ENCODE measurements around the gene SETD1A.
A peak's percentile ranks its signal among the peaks of the same experiment; 100 is the strongest.
"Not testable (repeated sequence)": the region's sequence is repeated elsewhere in the genome, so short reads cannot be mapped to it uniquely, and the experiment has no call there.

SETD1A gene

GRCh38 chr16:30998852-30999761 is 41.6 kb downstream of the SETD1A start:
- DNase-seq (ENCODE audit: low read depth in 2 of 2), result no peak

DNA sequence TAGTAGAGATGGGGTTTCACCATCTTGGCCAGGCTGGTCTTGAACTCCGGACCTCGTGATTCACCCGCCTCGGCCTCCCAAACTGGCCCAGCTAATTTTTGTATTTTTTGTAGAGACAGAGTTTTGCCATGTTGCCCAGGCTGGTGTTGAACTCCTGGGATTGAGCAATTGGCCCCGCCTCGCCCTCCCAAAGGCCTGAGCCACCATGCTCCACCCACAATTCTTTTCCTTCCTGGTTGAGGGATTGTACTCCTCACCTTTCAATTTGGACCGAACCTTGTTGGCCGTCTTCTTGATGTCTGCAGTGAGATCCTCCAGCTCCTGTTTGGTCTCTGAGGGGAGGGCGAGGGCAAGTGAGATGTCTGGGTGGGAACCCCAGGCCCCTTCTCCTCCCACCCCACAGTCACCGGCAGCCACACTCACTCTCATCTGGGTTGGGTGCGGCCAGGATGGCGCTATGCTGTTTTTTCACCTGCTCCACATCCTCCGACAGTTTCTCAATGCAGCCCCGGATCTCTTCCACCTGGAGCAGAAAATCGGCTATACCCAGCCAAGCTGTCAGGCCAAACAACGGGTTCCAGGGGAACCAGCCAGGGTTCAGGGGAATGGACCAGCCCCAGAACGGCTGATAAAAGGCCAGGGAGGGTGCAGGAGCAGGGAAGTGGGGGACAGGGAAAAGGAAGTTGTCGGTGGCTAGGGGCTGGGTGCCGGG is 43.3 kb downstream of the SETD1A start:
- no peak for DNase-seq (ENCODE audit: low read depth in 2 of 2)

- DNase-seq (ENCODE audit: low read depth in 2 of 2), result no peak
Measured at GRCh38 chr16:31001507-31002249, 44.1 kb downstream of the SETD1A start.

- DNase-seq (ENCODE audit: low read depth in 2 of 2), result no peak
Measured at GRCh38 chr16:31002250-31002700, 44.7 kb downstream of the SETD1A start.

DNA sequence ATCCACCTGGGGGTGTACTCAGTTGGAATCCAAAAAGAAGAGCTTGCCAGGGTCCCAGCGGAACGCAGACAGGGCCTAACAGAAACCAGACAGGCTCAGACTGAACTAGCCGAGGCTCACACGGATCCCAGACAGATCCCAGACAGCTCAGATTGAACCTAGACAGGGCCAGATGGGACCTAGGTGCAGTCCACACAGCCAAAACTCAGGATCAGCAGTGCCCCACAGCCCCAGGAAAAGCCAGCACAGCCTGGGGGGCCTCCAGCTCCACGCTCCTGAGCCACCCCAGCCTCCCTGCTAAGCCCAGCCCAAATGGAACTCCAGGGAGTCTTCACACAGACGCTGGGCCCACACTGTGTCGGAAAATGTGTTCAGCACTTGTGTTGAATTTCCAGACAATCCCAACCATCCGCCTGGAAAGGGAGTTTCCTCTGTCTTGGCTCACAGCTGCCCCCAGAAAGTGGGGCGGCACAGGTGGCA is 45.3 kb downstream of the SETD1A start:
- DNase-seq (ENCODE audit: low read depth in 2 of 2), result no peak

GRCh38 chr16:31003744-31004143 is 46.2 kb downstream of the SETD1A start:
- DNase-seq (ENCODE audit: low read depth in 2 of 2), result no peak

DNA sequence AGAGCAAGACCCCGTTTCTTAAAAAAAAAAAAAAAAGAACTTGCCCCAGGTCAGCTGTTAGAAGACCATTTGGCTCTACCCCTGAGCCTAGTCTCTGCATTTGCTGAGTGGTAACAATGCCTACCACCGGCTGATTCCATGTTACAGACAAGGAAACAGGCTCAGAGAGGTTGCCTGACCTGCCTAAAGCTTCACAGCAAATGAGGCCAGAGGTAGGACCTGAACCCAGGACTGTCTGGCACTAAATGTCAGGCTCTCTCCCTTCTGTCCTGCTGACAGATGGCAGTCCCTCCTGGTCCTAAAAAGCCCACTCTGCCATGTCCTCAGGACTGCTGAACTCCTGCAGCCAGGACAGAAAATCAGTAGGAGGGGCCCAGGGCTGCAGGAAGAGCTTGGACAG is 47.1 kb downstream of the SETD1A start:
- DNase-seq (ENCODE audit: low read depth in 2 of 2), result no peak

DNA sequence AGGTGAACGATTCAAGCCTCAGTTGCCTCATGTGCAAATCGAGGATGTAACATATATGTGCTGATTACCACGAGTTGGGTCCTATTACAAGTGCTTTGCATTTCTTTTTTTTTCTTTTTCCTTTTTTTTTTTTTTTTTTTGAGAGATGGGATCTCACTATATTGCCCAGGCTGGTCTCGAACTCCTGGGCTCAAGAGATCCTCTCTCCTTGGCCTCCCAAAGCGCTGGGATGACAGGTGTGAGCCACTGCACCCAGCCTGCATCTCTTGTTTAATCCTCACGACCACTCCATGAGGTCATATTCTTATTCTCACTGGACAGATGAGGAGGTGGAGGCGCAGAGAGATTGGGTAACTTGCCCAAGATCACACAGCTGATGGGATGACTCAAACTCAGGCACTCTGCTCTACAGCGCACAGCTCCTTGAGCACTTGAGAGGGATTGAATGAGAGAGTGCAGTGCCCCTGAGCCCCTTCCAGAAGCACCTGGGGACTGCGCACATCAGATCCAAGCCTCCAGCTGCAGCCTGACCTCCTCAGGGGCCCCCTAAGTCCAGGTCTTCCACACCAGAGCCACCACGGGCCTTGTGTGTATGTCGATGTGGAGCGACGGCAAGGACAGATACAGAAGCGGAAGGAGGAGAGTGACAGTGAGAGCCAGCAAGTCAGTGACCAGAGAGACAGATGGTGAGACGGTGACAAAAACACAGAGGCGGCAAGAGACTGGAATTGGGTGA is 48.0 kb downstream of the SETD1A start:
- no peak for DNase-seq (ENCODE audit: low read depth in 2 of 2)

DNA sequence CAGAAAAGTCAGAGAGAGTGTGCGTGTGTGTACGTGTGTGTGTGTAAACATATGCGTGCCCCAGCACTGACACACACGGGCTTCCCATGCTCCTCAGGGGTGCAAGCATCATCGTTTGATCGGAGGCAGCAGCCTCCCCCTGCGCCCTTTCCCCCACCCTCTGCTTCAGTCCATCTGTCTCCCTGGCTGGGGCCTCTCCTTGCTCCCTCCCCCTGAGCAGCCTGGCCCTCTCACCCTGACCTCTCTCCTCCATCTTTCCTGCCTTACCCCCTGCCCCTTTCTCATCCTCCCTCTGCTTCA is 48.5 kb downstream of the SETD1A start:
- DNase-seq (ENCODE audit: low read depth in 2 of 2), result no peak

GRCh38 chr16:31006589-31006988 is 49.0 kb downstream of the SETD1A start:
- DNase-seq (ENCODE audit: low read depth in 2 of 2), result no peak

DNA sequence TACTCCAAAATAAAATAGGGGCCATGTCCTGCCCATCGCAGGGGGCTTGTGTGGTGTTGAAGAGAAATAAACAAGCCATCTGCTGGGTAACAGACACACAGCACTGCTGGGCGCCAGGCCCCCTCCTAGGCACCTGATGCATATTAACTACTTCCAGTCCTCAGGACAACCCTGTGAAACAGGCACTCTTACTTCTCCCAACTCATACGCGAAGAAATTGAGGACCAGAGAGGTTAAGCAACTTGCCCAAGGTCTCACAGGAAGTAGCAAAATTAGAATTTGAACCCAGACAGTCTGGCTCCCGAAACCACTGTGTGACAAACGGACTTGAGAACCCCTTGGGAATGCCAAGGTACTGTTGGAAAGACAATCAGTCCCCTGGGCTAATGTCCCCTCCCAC is 50.1 kb downstream of the SETD1A start:
- DNase-seq (ENCODE audit: low read depth in 2 of 2), result no peak

- no peak for DNase-seq (ENCODE audit: low read depth in 2 of 2)
Measured at GRCh38 chr16:31008149-31008548, 50.6 kb downstream of the SETD1A start.

DNA sequence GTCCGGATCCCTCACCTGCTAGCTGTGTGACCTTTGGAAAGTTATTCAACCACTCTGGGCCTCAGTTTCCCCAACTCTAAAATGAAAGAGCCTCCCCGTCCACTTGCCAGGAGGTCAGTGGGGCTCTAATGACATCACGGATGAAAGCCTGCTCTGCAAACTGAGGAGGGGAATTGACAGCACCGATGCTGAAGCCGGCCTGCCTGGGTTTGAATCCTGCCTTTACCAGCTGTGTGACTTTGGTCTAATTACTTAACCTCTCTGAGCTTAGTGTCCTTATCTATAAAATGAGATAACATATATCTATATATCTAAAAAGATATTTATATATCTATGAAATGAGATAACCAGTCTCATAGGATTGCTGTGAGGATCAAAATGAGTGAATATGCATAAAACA is 51.0 kb downstream of the SETD1A start:
- no peak for DNase-seq (ENCODE audit: low read depth in 2 of 2)

GRCh38 chr16:31009120-31009519 is 51.6 kb downstream of the SETD1A start:
- DNase-seq (ENCODE audit: low read depth in 2 of 2), result no peak

DNA sequence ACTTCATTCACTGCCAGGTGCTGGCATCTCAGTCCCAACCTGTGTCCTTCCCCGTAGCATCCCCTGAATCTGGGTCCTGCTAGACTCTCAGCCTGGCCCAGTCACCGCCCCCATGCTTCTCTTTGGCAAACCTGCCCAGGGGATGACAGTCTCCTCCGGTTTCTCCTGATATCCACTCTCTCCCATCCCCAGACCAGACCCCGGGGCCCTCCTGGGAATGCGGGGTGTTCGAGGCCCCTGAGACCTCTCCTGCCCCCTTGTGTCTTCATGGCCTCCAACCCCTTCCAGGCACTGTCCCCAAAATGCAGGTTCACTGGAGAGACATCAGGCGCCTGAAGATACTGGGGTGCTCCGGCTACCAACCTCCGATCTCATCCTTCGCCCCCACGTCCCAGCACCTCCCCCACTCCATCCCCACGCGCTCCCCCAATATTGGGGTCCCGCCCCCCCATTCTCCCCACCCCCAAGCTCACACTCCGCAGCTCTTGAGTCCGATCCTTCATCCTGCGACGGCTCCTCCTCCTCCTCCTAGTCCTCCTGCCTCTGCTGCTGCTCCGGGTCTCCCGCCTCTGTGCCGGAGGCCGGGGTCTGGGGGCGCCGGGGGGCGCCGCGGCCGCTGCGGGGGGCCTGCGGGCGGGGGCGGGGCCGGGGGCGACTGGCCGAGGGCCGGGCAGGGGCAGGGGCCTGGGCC is 52.5 kb downstream of the SETD1A start:
- DNase-seq (ENCODE audit: low read depth in 2 of 2), result no peak

DNA sequence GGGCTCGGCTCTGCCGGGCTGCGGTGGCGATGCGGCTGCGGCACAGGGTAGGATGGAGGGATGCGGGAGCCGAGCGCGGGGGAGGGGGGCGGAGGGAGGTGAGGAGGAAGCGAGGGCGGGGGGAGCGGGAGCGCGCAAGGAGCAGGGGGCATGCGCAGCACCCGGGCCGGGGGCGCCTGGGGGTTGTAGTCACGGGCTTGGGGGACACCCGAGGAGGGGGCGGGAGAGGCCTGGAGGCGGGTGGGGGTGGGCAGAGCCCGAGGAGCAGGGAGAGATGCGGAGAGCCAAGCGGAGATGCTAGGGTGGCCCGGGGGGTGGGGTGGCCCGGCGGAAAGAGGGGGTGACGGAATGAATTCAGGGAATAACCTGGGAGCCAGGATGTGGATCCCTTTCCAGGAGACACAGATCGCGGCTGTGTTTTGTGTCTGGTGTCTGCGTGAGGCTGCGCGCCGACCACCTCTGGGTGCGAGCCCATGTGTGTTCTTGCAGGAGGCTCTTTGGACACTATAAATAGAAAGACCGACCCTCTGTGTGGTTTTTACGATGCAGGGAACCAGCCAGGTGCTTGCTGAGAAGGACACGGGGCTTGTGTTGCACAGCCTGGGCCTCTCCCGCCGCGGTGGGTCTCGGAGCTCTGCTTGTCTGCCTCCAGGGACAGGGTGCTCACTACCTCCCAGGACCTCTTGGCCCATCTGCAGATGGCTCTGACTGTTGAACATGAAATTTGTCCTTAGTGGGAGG is 53.2 kb downstream of the SETD1A start, which contains the start of gene STX1B:
STX1B (minus strand) TSS at position 54 of the 741 bp plus-strand sequence. CDS start 242 bp downstream, outside the sequence.
- peak; percentile 44 to 52 for DNase-seq (ENCODE audit: low read depth in 2 of 2)

GRCh38 chr16:31011815-31012214 is 54.3 kb downstream of the SETD1A start:
- DNase-seq (ENCODE audit: low read depth in 2 of 2), result not testable (repeated sequence)

DNA sequence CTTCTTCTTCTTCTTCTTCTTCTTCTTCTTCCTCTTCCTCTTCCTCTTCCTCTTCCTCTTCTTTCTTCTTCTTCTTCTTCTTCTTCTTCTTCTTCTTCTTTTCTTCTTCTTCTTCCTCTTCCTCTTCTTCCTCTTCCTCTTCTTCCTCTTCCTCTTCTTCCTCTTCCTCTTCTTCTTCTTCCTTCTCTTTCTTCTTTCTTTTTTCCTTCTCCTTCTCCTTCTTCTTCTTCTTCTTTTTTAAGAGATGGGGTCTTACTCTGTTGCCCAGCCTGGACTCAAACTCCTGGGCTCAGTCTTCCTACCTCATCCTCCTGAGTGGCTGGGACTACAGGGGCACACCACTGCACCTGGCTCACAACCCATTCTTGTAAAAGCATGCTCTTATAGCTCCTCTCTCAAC is 55.7 kb downstream of the SETD1A start:
- DNase-seq (ENCODE audit: low read depth in 2 of 2), result not testable (repeated sequence)

DNA sequence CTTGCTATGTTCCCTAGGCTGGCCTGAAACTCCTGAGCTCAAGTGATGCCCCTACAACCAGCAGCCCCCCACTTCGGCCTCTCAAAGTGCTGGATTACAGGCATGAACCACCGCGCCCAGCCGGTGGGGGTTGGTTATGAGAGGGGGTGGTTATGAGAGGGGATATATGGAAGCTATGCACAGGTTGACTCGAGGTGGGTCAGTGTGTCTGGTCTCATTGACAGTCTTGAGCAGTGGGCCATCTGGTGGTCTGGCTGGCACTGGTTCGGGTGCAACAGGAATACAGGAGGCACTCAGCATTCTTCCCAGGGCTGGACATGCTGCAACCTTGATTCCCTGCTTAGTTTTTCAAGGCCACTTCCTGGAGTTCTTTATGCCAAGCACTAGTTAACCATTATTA is 58.5 kb downstream of the SETD1A start:
- no peak for DNase-seq (ENCODE audit: low read depth in 2 of 2)

- DNase-seq (ENCODE audit: low read depth in 2 of 2), result not testable (repeated sequence)
Measured at GRCh38 chr16:31017756-31018155, 60.2 kb downstream of the SETD1A start.

All from stimulated activated CD4-positive, alpha-beta T cell treated with anti-CD3 and anti-CD28 coated beads, Interleukin-1b, Interleukin-23, amount 100 ng/mL, for 4 hours (primary cell).